Left ventricle myocardium inferior (tissue), 1 donor: Measurements from ENCODE around the gene SLC45A3. TPM values are rescaled to one million over a fixed set of nuclear protein-coding genes. Genes with fewer than 3 reads are reported as not detected.

Experiments used
- DNase-seq: peaks from one replicate; pipeline ENCODE4 v3.0.0-alpha.2; 2020
- H3K27ac ChIP-seq: fragments of 200-600 bp; replicated peaks from 2 replicates; pipeline ENCODE4 v1.8.0; 2021
- H3K27me3 ChIP-seq: fragments of 200-600 bp; 2 replicates; pipeline ENCODE4 v1.8.0; 2021; ENCODE audit warnings: low read depth
- H3K36me3 ChIP-seq: fragments of 200-600 bp; 2 replicates; pipeline ENCODE4 v1.8.0; 2021
- H3K4me1 ChIP-seq: fragments of 200-600 bp; 2 replicates; pipeline ENCODE4 v1.8.0; 2021
- H3K4me3 ChIP-seq: fragments of 200-600 bp; 2 replicates; pipeline ENCODE4 v1.8.0; 2021; ENCODE audit warnings: mild to moderate bottlenecking, moderate library complexity
- H3K9me3 ChIP-seq: fragments of 200-600 bp; replicated peaks from 2 replicates; pipeline ENCODE4 v1.8.0; 2021
- CTCF ChIP-seq: fragments of 200-600 bp; IDR thresholded peaks from 2 replicates; pipeline ENCODE4 v1.8.0; 2021; ENCODE audit warnings: antibody characterized with exemption, mild to moderate bottlenecking, borderline replicate concordance
- intact Hi-C: fragments of 100-400 bp; cut with micrococcal nuclease; formaldehyde crosslinking; loops from one replicate; pipeline ENCODE4 v1.11.0; 2022
- total RNA-seq: library from RNA; stranded (reverse); fragmentation: NEBNext Ultra II Directional; extraction: Animal tissue kit (Norgen Biotek cat#: 25700); gene quantifications from one replicate; pipeline ENCODE4 v1.2.1, GENCODE V29; 2021
- donor health status: DM: no; HTN: yes; CAD: no; lungs with severe emphysema.

SLC45A3 gene
- total RNA-seq, 1 donor from 2014 or later: 5.2 TPM

GRCh38 chr1:205662135-205662738 lies 18.1 kb downstream of the SLC45A3 start:
- TF ChIP-seq CTCF: no peak
- Histone ChIP-seq H3K9me3 (no peaks in the 10 kb centered on the region), H3K27me3 (no peaks in the 10 kb centered on the region), H3K36me3 (no peaks in the 10 kb centered on the region), H3K27ac (no peak overlapping the region), H3K4me1 (peaks cover 33% of the 10 kb centered on the region), H3K4me3 (no peak overlapping the region)
- intact Hi-C loops: loop anchor here (5.0 kb wide), 1 partner anchor 50 kb away; no protein-coding TSS in a partner anchor
- no peak for DNase-seq

- peaks cover 33% of the 10 kb centered on the region for H3K4me1 ChIP-seq
- no peak for TF ChIP-seq CTCF
- H3K27ac ChIP-seq: no peak overlapping the region
- no peaks in the 10 kb centered on the region for H3K9me3 ChIP-seq
- intact Hi-C loops: loop anchor here (5.0 kb wide), 1 partner anchor 51 kb away; no protein-coding TSS in a partner anchor
- no peak overlapping the region for H3K4me3 ChIP-seq
- H3K36me3 ChIP-seq: no peaks in the 10 kb centered on the region
- H3K27me3 ChIP-seq: no peaks in the 10 kb centered on the region
- DNase-seq: no peak
Measured at GRCh38 chr1:205661429-205662134, 18.7 kb downstream of the SLC45A3 start.

GRCh38 chr1:205660361-205660760 lies 19.9 kb downstream of the SLC45A3 start:
- Histone ChIP-seq H3K4me3 (no peak overlapping the region), H3K9me3 (no peaks in the 10 kb centered on the region), H3K36me3 (no peaks in the 10 kb centered on the region), H3K27me3 (no peaks in the 10 kb centered on the region), H3K27ac (no peak overlapping the region), H3K4me1 (peaks cover 21% of the 10 kb centered on the region)
- DNase-seq: no peak
- intact Hi-C loops: loop anchor here (5.0 kb wide), 1 partner anchor 52 kb away; no protein-coding TSS in a partner anchor
- TF ChIP-seq CTCF: no peak

GRCh38 chr1:205658943-205659581 lies 21.2 kb downstream of the SLC45A3 start:
- intact Hi-C loops: loop anchor here (5.0 kb wide), 2 partner anchors 67 to 132 kb away; no protein-coding TSS in a partner anchor
- Histone ChIP-seq H3K27ac (no peak overlapping the region), H3K4me1 (peaks cover 21% of the 10 kb centered on the region), H3K9me3 (no peaks in the 10 kb centered on the region), H3K36me3 (no peaks in the 10 kb centered on the region), H3K27me3 (no peaks in the 10 kb centered on the region), H3K4me3 (no peak overlapping the region)
- DNase-seq: peak; percentile 81
- peak; percentile 92 for TF ChIP-seq CTCF

GRCh38 chr1:205656236-205656635 lies 24.1 kb downstream of the SLC45A3 start:
- no peaks in the 10 kb centered on the region for H3K36me3 ChIP-seq
- H3K27me3 ChIP-seq: no peaks in the 10 kb centered on the region
- no peaks in the 10 kb centered on the region for H3K9me3 ChIP-seq
- no peak for TF ChIP-seq CTCF
- peaks cover 21% of the 10 kb centered on the region for H3K4me1 ChIP-seq
- H3K27ac ChIP-seq: no peak overlapping the region
- intact Hi-C loops: loop anchor here (5.0 kb wide), 2 partner anchors 64 to 129 kb away; no protein-coding TSS in a partner anchor
- no peak for DNase-seq
- H3K4me3 ChIP-seq: no peak overlapping the region
